HepG2 (cell line): Measurements from ENCODE around the gene OGFR. TPM values are rescaled to one million over a fixed set of nuclear protein-coding genes. Genes with fewer than 3 reads are reported as not detected.
A peak's percentile ranks its signal among the peaks of the same experiment; 100 is the strongest.

Experiments
- ADNP ChIP-seq: sonication (generic); formaldehyde crosslinking; IDR thresholded peaks from 2 replicates; pipeline ENCODE4 v1.4.0; 2020; ENCODE audit warnings: missing genetic modification reagents
- CREM ChIP-seq, 2 experiments: sonication (generic) in 1 of 2; formaldehyde crosslinking in 1 of 2; IDR thresholded peaks; 2 replicates each; pipeline versions ENCODE4 v1.4.0 to v1.6.1; 2016 to 2020; ENCODE audit warnings: antibody characterized with exemption in 1 of 2, mild to moderate bottlenecking in 1 of 2, missing genetic modification reagents in 1 of 2
- E2F5 ChIP-seq: sonication (generic); formaldehyde crosslinking; conservative IDR thresholded peaks from 2 replicates; pipeline ENCODE4 v1.4.0; 2020; ENCODE audit warnings: missing genetic modification reagents
- HOXD1 ChIP-seq: sonication (generic); formaldehyde crosslinking; IDR thresholded peaks from 2 replicates; pipeline ENCODE4 v1.5.0; 2020; ENCODE audit warnings: missing genetic modification reagents
- KAT7 ChIP-seq: IDR thresholded peaks from 2 replicates; pipeline ENCODE4 v1.6.1; 2018; ENCODE audit warnings: borderline replicate concordance, missing compliant biosample characterization
- KLF9 ChIP-seq: IDR thresholded peaks from 2 replicates; pipeline ENCODE4 v1.6.1; 2016; ENCODE audit warnings: low read depth
- MXD3 ChIP-seq: IDR thresholded peaks from 2 replicates; pipeline ENCODE4 v1.6.1; 2016; ENCODE audit warnings: mild to moderate bottlenecking, missing biosample characterization, missing genetic modification reagents
- NFE2L2 ChIP-seq: fragments of 150-350 bp; IDR thresholded peaks from 2 replicates; pipeline ENCODE4 v1.6.1; 2014; ENCODE audit warnings: low read length
- NR3C1 ChIP-seq: sonication (generic); formaldehyde crosslinking; IDR thresholded peaks from 2 replicates; pipeline ENCODE4 v1.4.0; 2020; ENCODE audit warnings: missing genetic modification reagents
- REPIN1 ChIP-seq: sonication (generic); formaldehyde crosslinking; IDR thresholded peaks from 2 replicates; pipeline ENCODE4 v1.8.0; 2022; ENCODE audit warnings: missing genetic modification reagents, low read depth, mild to moderate bottlenecking, borderline replicate concordance
- SATB2 ChIP-seq: sonication (generic); formaldehyde crosslinking; IDR thresholded peaks from 2 replicates; pipeline ENCODE4 v1.5.0; 2020; ENCODE audit warnings: missing genetic modification reagents
- SKIL ChIP-seq: sonication (generic); formaldehyde crosslinking; IDR thresholded peaks from 2 replicates; pipeline ENCODE4 v1.8.0; 2022; ENCODE audit warnings: missing genetic modification reagents, mild to moderate bottlenecking, moderate library complexity, borderline replicate concordance
- SUZ12 ChIP-seq: fragments of 150-350 bp; IDR thresholded peaks from 2 replicates; pipeline ENCODE4 v1.6.1; 2014; ENCODE audit warnings: low read depth, low read length
- ZBTB38 ChIP-seq: sonication (generic); formaldehyde crosslinking; IDR thresholded peaks from 2 replicates; pipeline ENCODE4 v1.5.1; 2020; ENCODE audit warnings: mild to moderate bottlenecking, missing genetic modification reagents
- ZHX2 ChIP-seq, 2 experiments: sonication (generic) in 1 of 2; formaldehyde crosslinking in 1 of 2; IDR thresholded peaks; 2 replicates each; pipeline versions ENCODE4 v1.6.1 to v1.9.0; 2014 to 2022; ENCODE audit warnings: antibody characterized with exemption in 1 of 2, borderline replicate concordance in 1 of 2, inconsistent platforms in 1 of 2, low read depth in 1 of 2, missing genetic modification reagents in 1 of 2
- ZNF225 ChIP-seq: sonication (generic); formaldehyde crosslinking; IDR thresholded peaks from 2 replicates; pipeline ENCODE4 v1.4.0; 2020; ENCODE audit warnings: mild to moderate bottlenecking, missing genetic modification reagents
- ZNF460 ChIP-seq: sonication (generic); formaldehyde crosslinking; IDR thresholded peaks from 2 replicates; pipeline ENCODE4 v1.5.1; 2020; ENCODE audit warnings: missing genetic modification reagents, mild to moderate bottlenecking, borderline replicate concordance
- ZNF530 ChIP-seq: sonication (generic); formaldehyde crosslinking; IDR thresholded peaks from 2 replicates; pipeline ENCODE4 v1.5.0; 2020; ENCODE audit warnings: low read depth, mild to moderate bottlenecking, missing genetic modification reagents
- ZNF549 ChIP-seq: sonication (generic); formaldehyde crosslinking; IDR thresholded peaks from 2 replicates; pipeline ENCODE4 v1.5.0; 2020; ENCODE audit warnings: missing genetic modification reagents
- ZNF557 ChIP-seq: sonication (generic); formaldehyde crosslinking; IDR thresholded peaks from 2 replicates; pipeline ENCODE4 v1.4.0; 2020; ENCODE audit warnings: missing genetic modification reagents
- ZNF607 ChIP-seq: sonication (generic); formaldehyde crosslinking; IDR thresholded peaks from 2 replicates; pipeline ENCODE4 v1.5.1; 2020; ENCODE audit warnings: missing genetic modification reagents, mild to moderate bottlenecking, borderline replicate concordance
- polyA plus RNA-seq, 8 experiments: library from polyadenylated mRNA; depleted of rRNA in 3 of 8; stranded (reverse) in 7 of 8; unstranded in 1 of 8; fragments of >200 nt; fragmentation: Illumina TruSeq in 4 of 8; extraction: Trizol in 4 of 8; gene quantifications; 2 replicates each; pipeline versions ENCODE4 v1.2.1 to v1.2.3, GENCODE V29; 2011 to 2016; ENCODE audit warnings: low read depth in 4 of 8, missing spikeins in 1 of 8, mixed read lengths in 1 of 8; ENCODE audit not compliant: insufficient read depth in 1 of 8
- total RNA-seq, 5 experiments: library from RNA; depleted of rRNA; stranded (reverse); fragments of >200 nt; fragmentation: Illumina TruSeq; extraction: Trizol; gene quantifications; 2 replicates each; pipeline ENCODE4 v1.2.3, GENCODE V29; 2016; ENCODE audit warnings: low read depth in 1 of 5

Gene OGFR
- total and polyA plus RNA-seq, 2 of the 13 experiments (the other 11 are each of a cell fraction or from before 2014, with no cell fraction given): 47.7 to 81.8 TPM

- no peak for TF ChIP-seq SKIL (CRISPR knock-in tag)
- TF ChIP-seq ZNF557 (CRISPR knock-in tag): no peak
- no peak for TF ChIP-seq ADNP (CRISPR knock-in tag)
- no peak for TF ChIP-seq KAT7 (CRISPR knock-in tag)
- no peak for TF ChIP-seq ZBTB38 (CRISPR knock-in tag)
- no peak for TF ChIP-seq NR3C1 (CRISPR knock-in tag)
- TF ChIP-seq KLF9 (CRISPR knock-in tag): no peak
- TF ChIP-seq SATB2 (CRISPR knock-in tag): no peak
- TF ChIP-seq ZNF225 (CRISPR knock-in tag): no peak
- no peak for TF ChIP-seq E2F5
- TF ChIP-seq ZNF460: no peak
- TF ChIP-seq ZNF530 (CRISPR knock-in tag): no peak
- 0 out of 2 replicates have a peak, but pooled peaks have one; percentile 31 for TF ChIP-seq MXD3 (CRISPR knock-in tag)
- TF ChIP-seq CREM (IDR thresholded peaks at IDR 0.05): no peak
- TF ChIP-seq CREM (CRISPR knock-in tag; IDR thresholded peaks at IDR 0.05): no peak
- no peak for TF ChIP-seq ZNF607
- TF ChIP-seq SUZ12: no peak
- no peak for TF ChIP-seq NFE2L2
- TF ChIP-seq REPIN1: no peak
- no peak for TF ChIP-seq ZNF549 (CRISPR knock-in tag)
- no peak for TF ChIP-seq HOXD1 (CRISPR knock-in tag)
- no peak for TF ChIP-seq ZHX2 (IDR thresholded peaks at IDR 0.05; ENCODE audit: low read depth)
- TF ChIP-seq ZHX2 (CRISPR knock-in tag; IDR thresholded peaks at IDR 0.05; ENCODE audit: borderline replicate concordance): no peak
Observed at GRCh38 chr20:62816031-62816883, 11.6 kb downstream of the OGFR start (continued).
